Hepatic stellate cell (primary cell): Measurements from ENCODE around the gene PLA2G4B.

Experiments used
- DNase-seq: peaks from one replicate; pipeline ENCODE4 v3.0.0; 2011; ENCODE audit warnings: low spot score

PLA2G4B gene, protein sequence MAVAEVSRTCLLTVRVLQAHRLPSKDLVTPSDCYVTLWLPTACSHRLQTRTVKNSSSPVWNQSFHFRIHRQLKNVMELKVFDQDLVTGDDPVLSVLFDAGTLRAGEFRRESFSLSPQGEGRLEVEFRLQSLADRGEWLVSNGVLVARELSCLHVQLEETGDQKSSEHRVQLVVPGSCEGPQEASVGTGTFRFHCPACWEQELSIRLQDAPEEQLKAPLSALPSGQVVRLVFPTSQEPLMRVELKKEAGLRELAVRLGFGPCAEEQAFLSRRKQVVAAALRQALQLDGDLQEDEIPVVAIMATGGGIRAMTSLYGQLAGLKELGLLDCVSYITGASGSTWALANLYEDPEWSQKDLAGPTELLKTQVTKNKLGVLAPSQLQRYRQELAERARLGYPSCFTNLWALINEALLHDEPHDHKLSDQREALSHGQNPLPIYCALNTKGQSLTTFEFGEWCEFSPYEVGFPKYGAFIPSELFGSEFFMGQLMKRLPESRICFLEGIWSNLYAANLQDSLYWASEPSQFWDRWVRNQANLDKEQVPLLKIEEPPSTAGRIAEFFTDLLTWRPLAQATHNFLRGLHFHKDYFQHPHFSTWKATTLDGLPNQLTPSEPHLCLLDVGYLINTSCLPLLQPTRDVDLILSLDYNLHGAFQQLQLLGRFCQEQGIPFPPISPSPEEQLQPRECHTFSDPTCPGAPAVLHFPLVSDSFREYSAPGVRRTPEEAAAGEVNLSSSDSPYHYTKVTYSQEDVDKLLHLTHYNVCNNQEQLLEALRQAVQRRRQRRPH

DNA sequence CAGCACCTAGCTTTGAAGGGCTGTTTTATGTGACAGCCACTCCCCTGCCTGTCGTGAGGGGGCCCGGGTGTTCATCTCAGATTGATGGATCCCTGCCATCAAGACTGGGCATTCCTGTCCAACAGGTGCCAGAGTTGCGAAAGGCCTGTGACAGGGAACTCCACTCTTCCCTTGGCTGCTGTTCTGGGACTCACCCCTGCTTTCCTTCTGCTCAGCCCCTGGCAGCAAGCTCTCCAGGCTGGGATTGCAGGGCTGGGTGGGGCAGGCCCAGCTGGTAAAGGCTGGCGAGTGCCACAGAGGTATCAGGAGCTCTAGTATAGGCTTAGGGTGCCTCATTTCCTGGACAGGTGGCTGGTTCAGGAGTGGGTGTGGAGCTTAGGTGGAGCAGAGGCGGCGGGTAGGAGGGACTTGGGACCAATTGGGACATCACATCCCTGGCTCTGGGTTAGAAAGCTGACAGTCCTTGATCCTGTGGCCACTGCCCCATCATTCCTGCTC, at the start of gene PLA2G4B:
Gene PLA2G4B, plus strand, starts transcription at position 448 of the 498 bp plus-strand sequence. CDS start 67 bp downstream, outside the sequence.
- DNase-seq = no peak

DNA sequence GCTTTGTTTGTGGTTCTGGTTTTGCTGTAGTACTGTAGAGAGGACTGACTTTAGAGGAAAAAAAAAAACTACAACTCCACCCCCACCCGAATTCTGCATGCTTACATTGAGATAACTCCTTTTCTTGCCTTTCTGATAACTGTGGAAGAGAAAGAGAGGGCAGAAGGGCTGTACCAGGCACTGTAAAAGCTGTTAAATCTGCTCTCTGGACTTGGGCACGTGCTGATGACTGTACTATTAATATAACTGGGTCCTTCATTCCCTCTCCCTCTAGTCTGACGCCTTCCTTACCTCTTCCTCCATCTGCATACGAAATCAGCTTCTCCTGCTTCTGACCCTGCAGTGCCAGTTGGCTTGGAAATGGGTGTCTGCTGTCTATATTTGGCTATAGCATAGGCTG, 49.4 kb upstream of the PLA2G4B start:
- DNase-seq = no peak

DNA sequence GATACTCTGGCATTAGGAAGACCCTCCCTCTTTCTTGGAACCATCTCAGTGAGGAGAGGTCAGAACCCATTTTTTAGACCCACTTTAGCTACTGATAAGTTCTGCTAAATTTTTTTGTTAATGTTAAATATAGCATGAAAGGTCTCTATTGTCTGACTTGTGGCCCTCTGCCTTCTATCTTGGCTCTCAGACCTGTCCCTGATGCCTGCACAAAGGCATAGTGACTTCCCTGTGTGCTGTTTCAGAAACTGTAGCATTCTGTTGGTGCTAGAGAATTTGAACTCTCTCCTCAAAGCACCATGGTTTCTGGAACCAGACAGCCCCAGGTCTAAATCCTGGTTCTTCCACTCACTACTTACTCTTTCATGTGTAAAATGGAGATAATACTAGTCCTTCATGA, 49.0 kb upstream of the PLA2G4B start:
- no peak for DNase-seq

DNA sequence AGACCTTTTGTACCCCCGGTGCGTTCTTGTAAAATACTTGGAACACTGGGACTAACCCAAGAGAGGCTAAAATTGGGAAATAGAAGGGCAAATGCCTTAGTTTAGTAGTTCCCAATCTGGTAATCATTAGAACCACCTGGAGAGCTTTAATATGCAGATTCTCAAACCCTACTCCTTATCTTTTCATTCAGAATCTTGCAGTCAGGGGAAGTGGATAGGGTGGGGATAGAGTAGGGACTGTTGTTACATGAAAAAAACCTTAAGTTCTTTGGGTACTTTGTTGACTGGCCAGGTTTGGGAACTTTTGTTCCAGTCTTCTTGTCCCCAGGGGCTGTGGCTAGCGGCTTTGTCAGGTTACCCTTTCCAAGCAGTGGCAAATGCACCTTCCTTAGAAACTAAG, 48.5 kb upstream of the PLA2G4B start:
- DNase-seq = no peak

DNA sequence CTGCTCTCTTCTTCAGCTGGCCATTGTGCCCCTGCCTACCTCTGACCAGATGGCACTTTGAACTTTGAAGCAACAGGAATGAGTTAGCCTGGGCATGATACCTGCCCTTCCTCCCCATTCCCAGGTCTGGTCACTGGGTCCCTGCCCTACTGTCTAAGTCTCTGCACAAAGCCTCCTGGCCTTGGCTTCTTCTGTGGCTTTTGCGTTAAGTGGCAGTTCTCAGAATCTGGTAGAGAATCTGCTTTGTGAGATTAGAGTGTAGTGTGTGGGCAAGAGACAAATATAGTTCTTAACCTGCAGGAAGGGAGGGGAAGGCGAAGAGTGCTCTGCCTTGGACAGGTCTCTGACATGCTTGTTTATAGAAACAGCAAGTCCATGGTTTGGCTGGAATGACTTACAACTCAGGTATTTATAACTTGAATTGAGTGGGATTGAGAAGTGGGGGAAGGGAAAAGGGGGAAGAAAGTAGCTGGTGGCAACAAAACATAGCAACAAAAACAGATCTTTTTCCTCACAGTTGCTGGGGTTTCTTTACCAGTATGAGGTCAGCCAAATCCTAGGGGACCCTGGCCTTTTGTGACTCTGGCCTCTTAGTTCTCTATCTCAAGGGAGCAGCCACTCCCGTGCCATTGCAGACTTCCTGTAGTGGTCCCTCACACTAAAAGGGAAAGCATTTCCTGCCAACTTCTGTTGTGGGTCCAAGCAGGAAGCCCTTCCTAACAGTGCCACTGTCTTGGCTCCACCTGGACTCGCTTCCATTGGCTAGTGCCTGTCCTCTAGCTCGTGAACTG, 47.7 kb upstream of the PLA2G4B start:
- peak; percentile 72 for DNase-seq

DNA sequence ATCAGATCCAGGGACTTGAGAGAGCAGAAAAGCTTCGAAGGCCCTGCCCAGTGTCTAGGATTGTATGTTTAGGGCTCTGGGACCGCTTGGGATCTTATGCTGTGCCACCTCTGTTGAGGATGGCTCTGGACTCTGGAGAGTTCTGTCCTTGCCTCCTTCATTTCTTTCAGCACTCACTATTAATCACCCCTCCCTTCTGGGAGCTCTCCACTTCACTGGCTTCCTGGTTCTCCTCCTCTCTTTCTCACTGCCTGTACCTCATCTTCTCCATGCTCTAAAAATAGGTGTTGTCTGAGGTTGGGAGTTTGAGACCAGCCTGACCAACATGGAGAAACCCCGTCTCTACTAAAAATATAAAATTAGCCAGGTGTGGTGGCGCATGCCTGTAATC, 47.1 kb upstream of the PLA2G4B start:
- no peak for DNase-seq

DNA sequence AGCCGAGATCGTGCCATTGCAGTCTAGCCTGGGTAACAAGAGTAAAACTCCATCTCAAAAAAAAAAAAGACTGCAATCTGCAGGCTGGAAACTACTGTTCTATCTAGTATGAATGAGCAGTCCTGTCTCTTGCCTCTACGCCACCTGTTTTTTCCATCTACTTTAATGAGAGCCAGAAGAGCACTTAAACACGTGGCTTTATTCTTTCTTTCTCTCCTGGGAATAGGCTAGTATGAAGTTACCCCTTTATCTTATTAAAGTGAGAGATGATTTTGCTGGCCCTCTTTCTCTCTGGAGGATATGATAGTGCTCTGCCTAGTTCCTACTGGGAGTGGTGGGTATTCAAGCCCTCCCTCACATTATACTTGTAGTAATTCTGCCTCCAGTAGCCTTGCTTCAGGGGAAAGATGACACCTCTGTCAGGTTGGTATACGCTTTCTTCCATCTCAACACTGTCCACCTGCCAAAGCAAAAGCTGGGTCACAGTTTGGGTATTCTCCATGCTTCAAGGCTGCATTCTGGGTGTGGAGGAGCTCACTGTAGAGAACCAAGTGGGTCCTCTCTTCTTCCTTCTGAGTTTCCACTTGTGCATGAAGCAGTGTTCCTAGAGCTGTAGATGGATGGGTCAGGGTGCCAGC, 46.5 kb upstream of the PLA2G4B start:
- DNase-seq = no peak

DNA sequence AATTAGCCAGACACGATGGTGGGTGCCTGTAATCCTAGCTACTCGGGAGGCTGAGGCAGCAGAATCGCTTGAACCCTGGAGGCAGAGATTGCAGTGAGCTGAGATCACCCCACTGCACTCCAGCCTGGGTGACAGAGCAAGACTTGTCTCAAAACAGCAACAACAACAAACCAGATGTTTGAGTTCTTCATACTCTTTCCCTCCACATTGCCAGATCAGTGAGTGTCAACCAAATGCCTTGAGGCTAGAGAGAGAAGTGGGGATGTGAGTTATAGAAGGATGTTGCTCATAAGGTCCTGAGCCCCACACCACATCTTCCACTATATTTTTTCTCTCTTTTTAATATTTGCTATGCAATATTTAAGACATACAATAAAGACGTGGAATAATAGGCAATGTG, 44.6 kb upstream of the PLA2G4B start:
- no peak for DNase-seq

DNA sequence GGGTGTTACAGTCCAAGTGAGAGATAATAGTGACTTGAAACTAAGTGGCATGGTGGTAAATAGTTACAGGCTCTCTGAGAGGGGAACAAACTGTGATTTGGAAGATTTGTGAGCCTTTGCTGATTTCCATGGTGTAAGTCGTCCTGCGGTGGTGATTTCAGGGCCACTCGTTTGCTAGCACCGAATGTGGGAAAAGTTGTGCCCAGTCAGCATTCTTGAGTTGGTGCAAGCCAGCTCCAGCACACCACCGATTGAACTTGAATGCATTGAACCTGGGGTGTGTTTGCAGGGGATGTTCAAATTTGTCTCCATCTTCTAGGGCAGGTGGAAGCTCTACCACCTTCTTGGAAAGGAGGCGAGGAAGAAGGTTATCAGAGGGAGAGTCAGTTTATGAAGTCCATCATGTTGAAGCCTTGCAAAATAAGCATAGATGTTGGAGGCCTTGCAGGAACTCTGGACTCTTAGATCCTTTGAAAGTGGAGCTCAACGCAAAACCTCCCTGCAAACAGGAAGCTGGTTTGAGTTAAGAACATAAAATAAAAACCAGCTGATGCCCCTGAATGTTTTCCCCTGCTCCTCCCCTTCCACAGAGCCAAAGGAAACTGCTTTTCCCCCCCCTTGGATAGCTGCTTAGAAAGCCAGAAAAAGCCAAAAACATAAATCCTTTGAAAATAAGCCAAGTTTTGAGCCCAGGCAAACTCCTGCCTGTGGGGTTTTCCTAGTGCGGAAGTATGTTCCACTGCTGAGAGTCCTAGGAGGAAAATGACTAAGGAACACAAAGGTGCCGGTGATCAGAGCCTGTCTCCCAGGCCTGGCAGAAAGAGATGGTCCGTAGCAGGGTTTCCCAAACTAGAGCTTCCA, 42.4 kb upstream of the PLA2G4B start:
- DNase-seq = peak; percentile 46

DNA sequence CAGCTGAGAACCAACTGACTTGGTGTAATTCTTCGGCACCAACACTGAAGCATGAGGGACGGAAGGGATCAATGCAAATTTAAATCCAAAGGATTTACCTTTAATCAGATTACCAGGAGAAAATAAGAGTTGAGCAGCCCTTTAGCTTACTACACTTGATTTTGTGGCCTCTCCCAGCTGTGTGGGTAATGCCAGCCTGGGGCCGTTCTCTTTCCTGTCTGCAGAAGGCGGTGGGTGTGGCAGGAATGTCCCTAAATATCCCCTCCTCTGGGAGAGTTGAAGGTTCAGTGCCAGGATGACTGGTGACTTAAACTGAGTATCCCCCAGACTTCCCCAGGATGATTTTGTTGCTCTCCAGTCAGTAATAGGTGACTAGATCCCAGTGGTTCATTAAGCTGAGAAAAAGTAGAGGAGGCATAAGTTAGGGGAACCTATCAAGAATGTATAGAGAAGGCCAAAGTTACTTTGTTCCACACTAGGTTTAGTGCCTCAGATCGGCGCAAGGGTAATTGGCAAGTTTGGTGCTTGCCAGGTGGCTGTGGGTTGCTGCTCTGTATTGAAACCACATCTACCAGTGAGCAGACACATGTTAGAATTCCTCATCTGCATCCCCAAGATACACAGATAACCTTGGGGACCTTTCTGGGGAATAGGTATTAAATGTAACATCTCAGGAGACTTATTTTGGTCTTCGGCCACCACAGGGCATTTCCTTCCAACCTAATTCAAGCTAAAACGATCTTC, 41.3 kb upstream of the PLA2G4B start:
- DNase-seq = no peak

DNA sequence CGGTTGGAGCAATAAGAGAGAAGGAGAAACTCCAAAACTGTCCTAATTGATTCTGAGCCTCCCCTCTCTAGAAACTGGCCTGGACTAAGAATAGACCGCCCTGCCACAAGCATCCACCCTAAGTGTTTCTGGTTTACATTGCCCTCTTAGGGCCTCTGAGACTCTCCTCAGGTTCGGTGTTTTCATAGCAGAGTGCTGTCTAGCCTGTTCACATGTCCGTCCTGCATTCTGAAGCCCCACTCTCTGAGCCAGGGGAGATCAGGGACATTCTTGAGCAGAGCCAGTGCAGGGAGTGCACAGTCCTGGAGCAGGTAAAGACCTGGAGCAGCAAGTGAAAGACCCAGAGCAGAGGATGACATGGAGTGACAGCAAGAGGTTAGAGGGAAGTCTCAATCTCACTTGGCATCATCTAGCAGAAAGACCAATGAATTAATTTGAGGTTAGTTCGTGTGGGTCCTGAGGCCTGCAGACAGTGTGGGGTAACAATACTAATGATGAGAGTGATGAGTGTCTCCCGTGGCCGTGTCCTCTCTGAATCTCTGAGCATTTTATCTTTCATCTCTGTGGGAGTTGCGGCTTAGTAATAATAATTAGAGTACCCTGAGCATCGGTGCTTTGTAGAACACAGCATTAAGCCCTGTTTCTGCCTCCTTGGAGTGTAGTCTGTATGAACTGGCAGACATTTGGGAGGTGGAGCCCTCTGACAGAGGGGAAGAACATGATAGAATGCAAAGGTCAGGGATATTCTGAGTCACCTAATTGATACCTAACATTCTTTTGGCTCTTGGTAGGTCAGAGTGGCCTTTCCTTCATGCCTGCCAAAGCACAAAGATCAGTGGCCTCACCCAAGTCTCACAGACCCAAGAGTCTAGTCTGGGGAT, 39.8 kb upstream of the PLA2G4B start:
- DNase-seq = no peak

DNA sequence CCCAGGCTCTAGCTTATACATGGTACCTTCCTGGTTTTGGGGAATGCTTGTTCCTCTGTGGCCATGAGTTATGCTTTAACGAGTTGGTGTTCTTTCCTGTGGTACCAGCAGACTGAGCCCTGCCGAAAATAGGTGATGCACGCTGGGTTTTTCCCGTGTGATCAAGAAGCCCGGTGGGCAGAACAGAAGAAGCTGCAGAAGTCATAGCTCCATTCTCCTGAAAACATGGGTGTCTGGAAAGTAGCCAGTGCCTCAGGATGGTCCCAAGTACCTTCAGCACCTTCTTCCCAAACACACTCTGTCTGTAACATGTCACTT, 39.2 kb upstream of the PLA2G4B start:
- DNase-seq = no peak

DNA sequence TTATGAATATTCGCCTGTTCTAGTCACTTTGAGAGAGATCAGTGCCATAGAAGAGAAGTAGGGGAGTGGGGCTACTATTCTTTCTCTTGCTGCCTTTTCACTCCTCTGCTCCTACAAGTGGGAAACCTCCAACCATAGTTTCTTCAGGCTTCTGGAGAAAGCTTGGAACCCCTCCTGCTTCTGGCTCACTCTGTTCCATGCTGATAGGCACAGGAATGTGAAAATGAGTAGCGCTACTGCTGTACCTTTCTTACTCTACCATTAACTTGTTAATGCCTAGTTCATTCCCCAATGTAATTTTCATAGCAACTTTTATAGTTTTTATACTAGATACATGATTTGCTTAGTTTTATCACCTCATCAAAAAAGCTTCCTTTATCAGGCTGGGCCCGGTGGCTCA, 37.5 kb upstream of the PLA2G4B start:
- no peak for DNase-seq

DNA sequence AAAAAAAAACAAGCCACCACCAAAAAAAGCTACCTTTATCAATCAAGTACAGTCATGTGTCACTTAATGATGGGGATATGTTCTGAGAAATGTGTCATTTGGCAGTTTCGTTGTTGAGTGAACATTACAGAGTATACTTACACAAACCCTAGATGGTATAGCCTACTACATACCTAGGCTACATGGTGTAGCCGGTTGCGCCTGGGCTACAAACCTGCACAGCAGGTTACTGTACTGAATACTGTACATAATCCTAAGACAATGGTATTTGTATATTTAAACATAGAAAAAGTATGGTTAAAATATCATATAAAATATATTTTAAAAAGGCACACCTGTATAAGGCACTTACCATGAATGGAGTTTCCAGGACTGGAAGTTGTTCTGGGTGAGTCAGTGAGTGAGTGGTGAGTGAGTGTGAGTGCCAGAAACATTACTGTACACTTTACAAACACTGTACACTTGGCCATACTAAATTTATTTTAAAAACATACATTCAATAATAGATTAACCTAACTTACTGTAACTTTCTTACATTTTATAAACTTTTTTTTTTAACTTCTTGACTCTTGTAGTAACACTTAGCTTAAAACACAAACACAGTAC, 36.7 kb upstream of the PLA2G4B start:
- no peak for DNase-seq

DNA sequence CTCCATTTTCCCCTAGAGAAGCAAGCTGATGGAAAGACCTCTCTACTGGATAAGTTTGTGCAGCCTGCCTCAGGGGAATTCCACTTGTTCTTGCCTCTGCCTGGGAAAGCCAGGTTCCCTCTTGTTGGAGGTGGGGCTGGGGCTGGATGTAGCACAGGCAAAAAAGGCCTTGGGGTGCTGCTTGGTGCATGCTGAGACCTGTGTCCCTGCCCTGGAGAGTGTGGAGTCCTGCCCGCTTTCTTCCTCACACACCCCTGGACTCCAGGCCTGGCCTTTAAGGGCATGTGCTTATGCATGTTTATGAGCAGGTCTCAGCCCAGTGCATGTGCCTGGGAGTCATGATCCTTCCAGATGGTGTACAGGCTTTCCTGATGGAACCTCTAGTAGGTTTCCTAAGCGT, 34.3 kb upstream of the PLA2G4B start:
- DNase-seq = no peak

DNA sequence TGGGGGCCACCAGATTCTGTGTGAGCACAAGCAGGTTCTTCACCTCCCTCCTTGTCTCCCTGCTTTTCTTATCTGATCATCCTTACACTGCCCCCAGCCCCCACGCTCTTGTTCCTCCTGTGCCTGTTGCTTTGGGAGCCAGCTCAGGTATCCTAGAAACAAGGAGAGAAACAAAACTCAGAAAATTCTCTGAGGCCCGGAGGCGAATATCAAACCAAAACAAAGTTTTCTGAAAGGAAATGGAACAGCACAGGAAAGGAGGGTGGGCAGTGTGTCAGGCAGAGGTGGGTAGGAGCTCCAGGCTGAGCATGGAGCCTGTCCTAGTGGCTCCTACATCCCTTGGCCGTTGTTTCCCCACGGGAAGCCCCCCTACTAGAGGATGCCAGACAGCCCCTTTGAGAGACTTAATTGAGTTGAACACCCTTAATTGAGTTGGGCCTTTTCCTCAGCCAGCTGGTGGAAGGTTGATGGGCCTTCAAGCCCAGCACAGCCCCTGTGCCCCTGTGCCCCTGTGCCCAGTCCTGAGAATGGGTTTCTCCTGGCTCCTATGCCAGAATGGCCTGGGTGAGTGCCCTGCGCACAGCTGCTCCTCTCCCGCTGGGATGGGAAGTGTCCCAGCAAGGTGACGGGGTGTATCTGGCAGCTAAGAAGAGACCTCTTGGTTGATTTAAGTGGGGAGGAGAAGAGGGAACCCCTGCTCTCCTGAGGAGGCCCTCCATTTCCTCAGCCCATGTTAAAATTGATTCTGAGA, 33.6 kb upstream of the PLA2G4B start:
- DNase-seq = no peak

DNA sequence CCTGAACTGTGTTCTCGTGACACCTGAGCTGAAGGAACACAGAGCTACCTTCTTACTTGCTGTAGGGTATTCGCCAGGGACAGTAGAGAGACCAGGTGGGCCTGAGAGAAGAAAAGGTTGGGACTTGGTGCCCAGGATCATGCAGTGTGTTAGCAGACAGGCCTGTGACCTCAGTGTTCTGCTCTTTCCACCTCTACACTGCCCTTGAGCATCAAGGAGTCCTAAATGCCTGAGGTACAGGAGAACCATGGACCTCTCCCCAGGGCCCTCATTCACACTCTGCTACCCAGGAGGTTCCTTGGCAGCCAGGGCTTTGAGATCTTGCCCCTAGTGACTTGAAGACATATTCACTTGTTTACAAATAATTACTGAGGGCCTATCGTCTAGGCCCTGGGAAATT, 32.9 kb upstream of the PLA2G4B start:
- DNase-seq = no peak
